IMR-90 (cell line): Measurements from ENCODE around the gene MYO7B. TPM values are rescaled to one million over a fixed set of nuclear protein-coding genes. Genes with fewer than 3 reads are reported as not detected.

Source experiments
- ATAC-seq: fragments of 200-7000 bp; cut with Tn5 transposase; 2 replicates; pipeline ENCODE4 v1.9.1; 2020; ENCODE audit warnings: low read depth, mild to moderate bottlenecking, moderate library complexity
- BruUV-seq: library from RNA; stranded (reverse); fragments of 400-500 nt; replicated peaks from 2 replicates; lab custom pipeline; 2021; lab: Mats Ljungman, UMichigan
- CTCF ChIA-PET: fragments of 300-600 bp; formaldehyde crosslinking; extraction: SDS; loops from one replicate; lab custom pipeline; 2021; ENCODE audit warnings: antibody characterized with exemption; lab: Yijun Ruan, JAX
- POLR2A ChIA-PET: fragments of 300-600 bp; sonication (Branson Sonifier 250); formaldehyde crosslinking; loops from one replicate; lab custom pipeline; 2022; ENCODE audit warnings: antibody characterized with exemption; ENCODE audit not compliant: unreplicated experiment; lab: Charles Lee
- DNase-seq: peaks from one replicate; pipeline ENCODE4 v3.0.0; 2013
- H2AFZ ChIP-seq: replicated peaks from 2 replicates; pipeline ENCODE3; 2013; ENCODE audit warnings: low read length, mild to moderate bottlenecking; ENCODE audit not compliant: poor library complexity
- H2AK5ac ChIP-seq: 2 replicates; pipeline ENCODE4 v1.6.1; 2013; ENCODE audit warnings: low read depth, low read length, inconsistent platforms
- H2AK9ac ChIP-seq: replicated peaks from 2 replicates; pipeline ENCODE3; 2013; ENCODE audit warnings: mild to moderate bottlenecking, low read depth, low read length, moderate library complexity; ENCODE audit not compliant: poor library complexity
- H2BK120ac ChIP-seq: 2 replicates; pipeline ENCODE4 v1.6.1; 2013; ENCODE audit warnings: low read depth, low read length, inconsistent platforms
- H2BK15ac ChIP-seq: 3 replicates; pipeline ENCODE4 v1.6.1; 2013; ENCODE audit warnings: low read depth, low read length, inconsistent platforms
- H2BK20ac ChIP-seq: 2 replicates; pipeline ENCODE4 v1.6.1; 2013; ENCODE audit warnings: low read depth, mild to moderate bottlenecking, inconsistent platforms, low read length, moderate library complexity
- H2BK5ac ChIP-seq: 2 replicates; pipeline ENCODE4 v1.6.1; 2013; ENCODE audit warnings: mild to moderate bottlenecking, low read depth, low read length, inconsistent platforms; ENCODE audit not compliant: poor library complexity, severe bottlenecking
- H3K14ac ChIP-seq: replicated peaks from 2 replicates; pipeline ENCODE4 v1.6.1; 2013; ENCODE audit warnings: low read depth, low read length, inconsistent platforms
- H3K18ac ChIP-seq: 2 replicates; pipeline ENCODE4 v1.6.1; 2013; ENCODE audit warnings: low read depth, low read length, control low read depth
- H3K23ac ChIP-seq: 2 replicates; pipeline ENCODE4 v1.6.1; 2013; ENCODE audit warnings: low read depth, low read length, inconsistent platforms
- H3K27ac ChIP-seq: 2 replicates; pipeline ENCODE4 v1.5.1; 2013; ENCODE audit warnings: mild to moderate bottlenecking, control low read depth, low read length; ENCODE audit not compliant: insufficient read depth
- H3K27me3 ChIP-seq: 2 replicates; pipeline ENCODE4 v1.6.1; 2013; ENCODE audit warnings: low read length; ENCODE audit not compliant: control insufficient read depth, insufficient read depth
- H3K36me3 ChIP-seq: 2 replicates; pipeline ENCODE4 v1.6.1; 2013; ENCODE audit warnings: low read length, mixed read lengths; ENCODE audit not compliant: control insufficient read depth, insufficient read depth
- H3K4ac ChIP-seq: 2 replicates; pipeline ENCODE4 v1.6.1; 2013; ENCODE audit warnings: low read depth, low read length, inconsistent platforms
- H3K4me1 ChIP-seq: 2 replicates; pipeline ENCODE4 v1.6.1; 2013; ENCODE audit warnings: low read length, mixed read lengths; ENCODE audit not compliant: control insufficient read depth, insufficient read depth
- H3K4me2 ChIP-seq: 2 replicates; pipeline ENCODE4 v1.6.1; 2013; ENCODE audit warnings: low read depth, mild to moderate bottlenecking, control low read depth, low read length, moderate library complexity
- H3K4me3 ChIP-seq: 2 replicates; pipeline ENCODE4 v1.5.1; 2013; ENCODE audit warnings: low read depth, mild to moderate bottlenecking, control low read depth, low read length, moderate library complexity; ENCODE audit not compliant: insufficient read depth
- H3K56ac ChIP-seq: 2 replicates; pipeline ENCODE4 v1.6.1; 2013; ENCODE audit warnings: low read length, inconsistent platforms; ENCODE audit not compliant: insufficient read depth; ENCODE audit errors: extremely low read depth
- H3K79me1 ChIP-seq, 2 experiments: 2 replicates each; pipeline ENCODE4 v1.6.1; 2013; ENCODE audit warnings: low read length in 2 of 2, inconsistent platforms in 1 of 2, low read depth in 1 of 2
- H3K9ac ChIP-seq: 2 replicates; pipeline ENCODE4 v1.6.1; 2013; ENCODE audit warnings: low read depth, low read length, control low read depth
- H3K9me1 ChIP-seq: 2 replicates; pipeline ENCODE4 v1.6.1; 2013; ENCODE audit warnings: low read length, inconsistent platforms; ENCODE audit not compliant: insufficient read depth
- H3K9me3 ChIP-seq: 2 replicates; pipeline ENCODE4 v1.6.1; 2013; ENCODE audit warnings: low read length; ENCODE audit not compliant: control insufficient read depth, insufficient read depth
- H4K20me1 ChIP-seq: 2 replicates; pipeline ENCODE4 v1.6.1; 2013; ENCODE audit warnings: low read length, inconsistent platforms; ENCODE audit not compliant: insufficient read depth
- H4K5ac ChIP-seq: 2 replicates; pipeline ENCODE4 v1.6.1; 2013; ENCODE audit warnings: mild to moderate bottlenecking, low read depth, low read length, control low read depth
- H4K8ac ChIP-seq, 2 experiments: 2 replicates each; pipeline ENCODE4 v1.6.1; 2013; ENCODE audit warnings: low read depth in 2 of 2, low read length in 2 of 2, control low read depth in 1 of 2, inconsistent platforms in 1 of 2
- H4K91ac ChIP-seq: 2 replicates; pipeline ENCODE4 v1.6.1; 2013; ENCODE audit warnings: low read depth, low read length, inconsistent platforms; ENCODE audit not compliant: insufficient read depth
- BHLHE40 ChIP-seq: fragments of 150-350 bp; IDR thresholded peaks from 2 replicates; pipeline ENCODE4 v1.6.1; 2016; ENCODE audit warnings: mild to moderate bottlenecking, low read depth, low read length
- NFE2L2 ChIP-seq: fragments of 150-350 bp; IDR thresholded peaks from 2 replicates; pipeline ENCODE4 v1.6.1; 2016; ENCODE audit warnings: low read depth, mild to moderate bottlenecking, low read length
- POLR2A ChIP-seq: IDR thresholded peaks from 2 replicates; pipeline ENCODE4 v1.6.1; 2012; ENCODE audit warnings: mild to moderate bottlenecking, low read depth, low read length
- WGBS, 2 experiments: methylation state at CpG; one replicate each; pipeline versions ENCODE4 v1.1.5 to v1.1.7; 2013; ENCODE audit warnings: missing lambda C conversion rate in 2 of 2; ENCODE audit not compliant: insufficient read length in 1 of 2; ENCODE audit errors: extremely low coverage in 2 of 2; 5-methylcytosine and 5-hydroxymethylcytosine counted together
- dilution Hi-C: fragments of 300-500 bp; cut with HindIII; formaldehyde crosslinking; loops from one replicate; pipeline ENCODE4 v1.14.3; 2018; ENCODE audit warnings: low sequenced_read_pairs; ENCODE audit not compliant: unreplicated experiment
- in situ Hi-C: fragments of 300-500 bp; cut with MboI; formaldehyde crosslinking; loops from 3 replicates; pipeline ENCODE4 v1.14.3; 2019; ENCODE audit warnings: low sequenced_read_pairs, inconsistent platforms, mixed read lengths
- intact Hi-C: fragments of 100-400 bp; cut with micrococcal nuclease; formaldehyde crosslinking; loops from 2 replicates; pipeline ENCODE4 v1.10.0; 2022
- polyA plus RNA-seq, 3 experiments: library from polyadenylated mRNA; depleted of rRNA; stranded (reverse); fragments of >200 nt; gene quantifications; 2 replicates each; pipeline ENCODE4 v1.2.3, GENCODE V29; 2012; ENCODE audit warnings: low replicate concordance in 1 of 3
- total RNA-seq: library from RNA; depleted of rRNA; stranded (reverse); fragments of >200 nt; gene quantifications from 2 replicates; pipeline ENCODE4 v1.2.3, GENCODE V29; 2012

The MYO7B gene
- total and polyA plus RNA-seq, 2 of the 4 experiments (the other 2 are of a cell fraction): 0.18 to 0.46 TPM

DNA sequence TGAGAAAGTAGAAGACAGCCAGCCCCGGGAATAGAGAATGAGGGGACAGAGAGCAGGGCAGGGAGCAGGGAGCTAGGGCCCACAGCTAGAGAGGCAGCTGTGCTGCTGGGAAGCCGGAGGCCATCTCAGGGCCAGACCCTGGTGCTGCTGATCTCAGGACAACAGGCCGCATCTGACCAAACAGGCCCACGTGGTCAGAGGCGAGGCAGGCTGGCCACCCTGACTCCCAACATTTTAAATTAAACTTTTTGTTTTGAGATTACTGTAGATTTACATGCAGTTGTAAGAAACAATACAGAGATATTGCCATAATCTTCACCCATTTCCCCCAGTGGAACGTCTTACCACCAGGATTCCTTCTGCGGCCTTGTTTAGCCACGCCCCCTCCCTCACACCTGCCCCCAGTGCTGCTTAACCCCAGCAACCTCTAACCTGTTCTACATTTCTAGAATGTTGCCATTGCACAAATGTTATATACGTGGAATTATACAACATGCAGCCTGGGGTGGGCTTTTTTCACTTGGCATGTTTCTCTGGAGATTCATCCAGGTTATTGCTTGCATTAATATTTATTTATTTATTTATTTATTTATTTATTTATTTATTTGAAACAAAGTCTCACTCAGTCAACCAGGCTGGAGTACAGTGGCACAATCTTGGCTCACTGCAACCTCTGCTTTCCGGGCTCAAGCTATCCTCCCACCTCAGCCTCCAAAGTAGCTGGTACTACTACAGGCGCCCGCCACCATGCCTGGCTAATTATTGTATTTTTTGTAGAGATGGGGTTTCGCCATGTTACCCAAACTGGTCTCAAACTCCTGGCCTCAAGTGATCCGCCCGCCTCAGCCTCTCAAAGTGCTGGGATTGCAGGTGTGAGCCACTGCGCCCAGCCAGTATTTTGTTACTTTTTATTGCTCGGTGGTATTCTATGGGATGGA is 61.8 kb downstream of the MYO7B start (continued):
- TF ChIP-seq BHLHE40 (no peak), NFE2L2 (no peak)

GRCh38 chr2:127597984-127598380 is 62.5 kb downstream of the MYO7B start:
- Histone ChIP-seq H3K14ac (no peak overlapping the region), H3K9ac (no peak overlapping the region), H4K5ac (no peak overlapping the region), H4K91ac (no peak overlapping the region), H2BK20ac (no peak overlapping the region; the same call in 1 of the 2 replicates), H3K27ac (no peak overlapping the region), H3K27me3 (no peaks in the 10 kb centered on the region), H3K4ac (no peak overlapping the region), H3K36me3 (no peaks in the 10 kb centered on the region), H3K9me3 (peaks cover 10% of the 10 kb centered on the region), H3K56ac (no peak overlapping the region), H4K8ac (0 out of 4 replicates have a peak overlapping the region, but pooled peaks of 1 of the 2 experiments have one; percentile 3), H2AK5ac (no peak overlapping the region), H3K18ac (no peak overlapping the region; the same call in 1 of the 2 replicates), H3K9me1 (no peaks in the 10 kb centered on the region), H2AFZ (no peak overlapping the region), H3K4me3 (no peak overlapping the region), H3K4me1 (peaks cover 2% of the 10 kb centered on the region; the same call in 1 of the 2 replicates), H2AK9ac (no peak overlapping the region), H3K79me1 (no peaks in the 10 kb centered on the region), H2BK120ac (peak overlapping the region; percentile 23), H3K23ac (no peak overlapping the region), H3K4me2 (no peak overlapping the region), H2BK5ac (peak overlapping the region; percentile 37), H4K20me1 (no peaks in the 10 kb centered on the region), H2BK15ac (no peak overlapping the region)
- intact Hi-C loops (no loop called here), in situ Hi-C loops (no loop called here), dilution Hi-C loops (no loop called here)
- DNase-seq (peak; percentile 61), ATAC-seq (peak; percentile 48; the same call in 1 of the 2 replicates)
- TF ChIP-seq NFE2L2 (peak; percentile 64; the same call in 1 of the 2 replicates), POLR2A (no peak)
- WGBS, 2 experiments: no CpG with 5 or more reads among the region's 4 CpGs
- ChIA-PET POLR2A (no interaction called here), CTCF (no interaction called here)
- BruUV-seq: no TSS peak
